ENCODE measurements around the gene KRT82.

DNA sequence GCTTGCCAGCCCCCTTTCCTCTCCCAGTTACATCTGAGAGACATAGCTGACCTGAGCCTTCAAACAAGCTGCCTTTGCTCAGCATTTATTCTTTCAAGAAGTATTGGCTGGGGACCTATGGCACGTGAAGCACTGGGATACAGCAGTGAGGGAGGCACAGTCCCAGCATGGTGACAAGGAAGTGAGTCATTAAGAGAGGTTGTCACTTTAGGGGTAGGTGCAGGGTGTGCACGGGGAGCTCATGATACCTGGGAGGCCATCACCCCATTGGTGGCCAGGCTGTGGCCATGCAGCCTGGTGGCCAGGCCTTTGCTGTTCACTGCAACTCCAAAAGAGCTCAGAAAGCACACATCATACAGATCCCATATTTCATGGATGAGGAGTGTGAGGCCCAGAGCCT, 33.7 kb upstream of the KRT82 start:
- no peak for TF ChIP-seq POLR2AphosphoS5 (IDR thresholded peaks at IDR 0.05)
- no peak for TF ChIP-seq POLR2A (IDR thresholded peaks at IDR 0.05)
